ENCODE results near the gene PHF21A.

DNA sequence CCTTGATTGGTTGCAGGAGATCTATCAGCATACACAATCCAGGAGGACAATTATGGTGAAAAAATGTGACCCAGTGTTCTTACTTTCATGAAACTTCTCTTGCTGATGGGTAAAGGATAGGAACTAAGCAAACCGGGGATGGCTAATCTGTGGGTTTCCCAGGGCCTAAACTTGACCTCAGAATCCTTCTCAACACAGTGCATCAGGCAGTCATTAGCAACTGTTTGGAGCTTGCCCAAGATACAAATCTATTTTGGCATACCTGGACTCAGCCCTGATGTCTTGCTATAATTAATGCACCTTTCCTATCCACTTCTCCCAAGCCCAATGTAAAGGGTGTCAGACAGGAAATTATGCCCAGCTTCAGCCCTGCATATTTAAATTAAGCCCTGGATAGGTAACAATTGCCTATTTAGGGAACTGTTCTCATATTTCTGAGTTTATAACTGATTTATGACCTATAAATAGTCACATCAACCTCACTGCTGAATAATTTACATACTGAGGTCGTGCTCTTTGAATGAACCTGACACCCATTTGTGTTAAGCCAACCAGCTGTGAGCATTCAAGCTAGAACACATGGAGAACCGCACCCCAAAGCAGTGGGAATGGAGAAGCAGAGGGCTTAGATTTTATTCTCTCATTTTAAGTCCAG lies 9.2 kb upstream of the PHF21A start:
- TF ChIP-seq, protein P1, sequence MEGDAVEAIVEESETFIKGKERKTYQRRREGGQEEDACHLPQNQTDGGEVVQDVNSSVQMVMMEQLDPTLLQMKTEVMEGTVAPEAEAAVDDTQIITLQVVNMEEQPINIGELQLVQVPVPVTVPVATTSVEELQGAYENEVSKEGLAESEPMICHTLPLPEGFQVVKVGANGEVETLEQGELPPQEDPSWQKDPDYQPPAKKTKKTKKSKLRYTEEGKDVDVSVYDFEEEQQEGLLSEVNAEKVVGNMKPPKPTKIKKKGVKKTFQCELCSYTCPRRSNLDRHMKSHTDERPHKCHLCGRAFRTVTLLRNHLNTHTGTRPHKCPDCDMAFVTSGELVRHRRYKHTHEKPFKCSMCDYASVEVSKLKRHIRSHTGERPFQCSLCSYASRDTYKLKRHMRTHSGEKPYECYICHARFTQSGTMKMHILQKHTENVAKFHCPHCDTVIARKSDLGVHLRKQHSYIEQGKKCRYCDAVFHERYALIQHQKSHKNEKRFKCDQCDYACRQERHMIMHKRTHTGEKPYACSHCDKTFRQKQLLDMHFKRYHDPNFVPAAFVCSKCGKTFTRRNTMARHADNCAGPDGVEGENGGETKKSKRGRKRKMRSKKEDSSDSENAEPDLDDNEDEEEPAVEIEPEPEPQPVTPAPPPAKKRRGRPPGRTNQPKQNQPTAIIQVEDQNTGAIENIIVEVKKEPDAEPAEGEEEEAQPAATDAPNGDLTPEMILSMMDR (IDR thresholded peaks at IDR 0.05) = no peak
- TF ChIP-seq EZH2 (IDR thresholded peaks at IDR 0.05) = no peak

All from neural progenitor cell (in vitro differentiated cells).